CD4-positive, CD25-positive, alpha-beta regulatory T cell (primary cell): ENCODE measurements around the gene FARP1. TPM values are rescaled to one million over a fixed set of nuclear protein-coding genes. Genes with fewer than 3 reads are reported as not detected.

ENCODE experiments used
- ATAC-seq, 2 donors: fragments of 150-1000 bp; cut with Tn5 transposase; one replicate each; pipeline ENCODE4 v1.10.0; 2021; ENCODE audit warnings: low read depth in 2 of 2, moderate number of reproducible peaks in 2 of 2, moderate library complexity in 1 of 2
- DNase-seq, 3 donors: peaks; one replicate each; pipeline versions ENCODE4 v3.0.0 to v3.0.0-alpha.2; 2012 to 2022; ENCODE audit warnings: mixed read lengths in 1 of 3
- H3K27ac ChIP-seq: one replicate; pipeline ENCODE4 v1.7.0; 2013; ENCODE audit warnings: mild to moderate bottlenecking, low read length; ENCODE audit not compliant: insufficient read depth, poor library complexity, severe bottlenecking
- H3K27me3 ChIP-seq: one replicate; pipeline ENCODE4 v1.7.0; 2013; ENCODE audit warnings: low read length; ENCODE audit not compliant: control insufficient read depth, insufficient read depth
- H3K36me3 ChIP-seq: one replicate; pipeline ENCODE4 v1.7.0; 2013; ENCODE audit warnings: mild to moderate bottlenecking, low read length, moderate library complexity; ENCODE audit not compliant: control insufficient read depth, insufficient read depth
- H3K4me1 ChIP-seq: 2 replicates; pipeline ENCODE4 v1.7.0; 2013; ENCODE audit warnings: mild to moderate bottlenecking, low read length; ENCODE audit not compliant: insufficient read depth, control insufficient read depth, poor library complexity, severe bottlenecking
- H3K4me3 ChIP-seq: one replicate; pipeline ENCODE4 v1.7.0; 2013; ENCODE audit warnings: low read depth, mild to moderate bottlenecking, low read length, moderate library complexity
- H3K9me3 ChIP-seq, 2 experiments: 1 replicate in 1 of 2; 2 replicates in 1 of 2; pipeline ENCODE4 v1.7.0; 2013; ENCODE audit warnings: low read length in 2 of 2, mild to moderate bottlenecking in 1 of 2, moderate library complexity in 1 of 2; ENCODE audit not compliant: control insufficient read depth in 2 of 2
- H3K27ac Mint-ChIP-seq, 3 donors: one replicate each; pipeline ENCODE4 v1.8.0; 2020 to 2022; ENCODE audit warnings: mild to moderate bottlenecking in 3 of 3, mixed read lengths in 3 of 3, moderate library complexity in 2 of 3
- H3K27me3 Mint-ChIP-seq: one replicate; pipeline ENCODE4 v1.8.0; 2022; ENCODE audit warnings: mild to moderate bottlenecking, mixed read lengths
- H3K36me3 Mint-ChIP-seq: one replicate; pipeline ENCODE4 v1.8.0; 2020; ENCODE audit warnings: mixed read lengths
- H3K4me1 Mint-ChIP-seq, 4 donors: one replicate each; pipeline ENCODE4 v1.8.0; 2020 to 2022; ENCODE audit warnings: mixed read lengths in 4 of 4, mild to moderate bottlenecking in 1 of 4
- H3K4me3 Mint-ChIP-seq, 4 donors: one replicate each; pipeline ENCODE4 v1.8.0; 2020 to 2022; ENCODE audit warnings: mild to moderate bottlenecking in 4 of 4, mixed read lengths in 4 of 4, moderate library complexity in 3 of 4
- H3K9me3 Mint-ChIP-seq, 7 donors: one replicate each; pipeline ENCODE4 v1.8.0; 2020 to 2022; ENCODE audit warnings: mixed read lengths in 7 of 7, mild to moderate bottlenecking in 3 of 7, moderate library complexity in 2 of 7
- polyA plus RNA-seq, 4 donors: library from polyadenylated mRNA; unstranded; fragments of 300-500 nt; fragmentation: Illumina TruSeq; gene quantifications; one replicate each; pipeline ENCODE4 v1.2.3, GENCODE V29; 2021
- total RNA-seq: library from RNA; stranded (reverse); gene quantifications from one replicate; pipeline ENCODE4 v1.2.3, GENCODE V29; 2022

Gene FARP1
- total and polyA plus RNA-seq, 5 donors from 2014 or later, result 0.25 to 0.79 (median 0.46) TPM

GRCh38 chr13:98199480-98199879, 56.6 kb downstream of the FARP1 start:
- peak overlapping the region in 1 of 3 donors; percentile 38 for H3K27ac Mint-ChIP-seq
- peaks cover 0 to 4% (median 0%) of the 10 kb centered on the region in 7 donors for H3K9me3 Mint-ChIP-seq
- H3K4me3 Mint-ChIP-seq, result no peak overlapping the region
- Histone ChIP-seq H3K9me3 (no peaks in the 10 kb centered on the region), H3K4me1 (no peaks in the 10 kb centered on the region), H3K27ac (no peak overlapping the region), H3K36me3 (no peaks in the 10 kb centered on the region), H3K4me3 (no peak overlapping the region), H3K27me3 (no peaks in the 10 kb centered on the region)
- peaks cover 4% of the 10 kb centered on the region for H3K27me3 Mint-ChIP-seq
- no peaks in the 10 kb centered on the region for H3K36me3 Mint-ChIP-seq
- no peak for DNase-seq
- H3K4me1 Mint-ChIP-seq, result no peaks in the 10 kb centered on the region
- no peak for ATAC-seq

- Histone ChIP-seq H3K9me3 (no peaks in the 10 kb centered on the region), H3K36me3 (no peaks in the 10 kb centered on the region), H3K4me3 (no peak overlapping the region), H3K4me1 (no peaks in the 10 kb centered on the region), H3K27me3 (no peaks in the 10 kb centered on the region), H3K27ac (no peak overlapping the region)
- H3K9me3 Mint-ChIP-seq, result peaks cover 0 to 4% (median 0%) of the 10 kb centered on the region in 7 donors
- H3K27ac Mint-ChIP-seq, result no peak overlapping the region
- peaks cover 4% of the 10 kb centered on the region for H3K27me3 Mint-ChIP-seq
- H3K4me1 Mint-ChIP-seq, result no peaks in the 10 kb centered on the region
- no peak for ATAC-seq
- no peak for DNase-seq
- no peaks in the 10 kb centered on the region for H3K36me3 Mint-ChIP-seq
- H3K4me3 Mint-ChIP-seq, result no peak overlapping the region
Measured at GRCh38 chr13:98200211-98200878, 57.5 kb downstream of the FARP1 start.

GRCh38 chr13:98201189-98201588, 58.3 kb downstream of the FARP1 start:
- Mint-ChIP-seq H3K9me3 (peaks cover 0 to 11% (median 2%) of the 10 kb centered on the region in 7 donors), H3K27ac (no peak overlapping the region), H3K4me1 (no peaks in the 10 kb centered on the region), H3K36me3 (no peaks in the 10 kb centered on the region), H3K4me3 (no peak overlapping the region), H3K27me3 (peaks cover 8% of the 10 kb centered on the region)
- no peaks in the 10 kb centered on the region for H3K27me3 ChIP-seq
- DNase-seq (no peak), ATAC-seq (no peak)
- no peaks in the 10 kb centered on the region for H3K9me3 ChIP-seq
- no peak overlapping the region for H3K27ac ChIP-seq
- H3K4me3 ChIP-seq, result no peak overlapping the region
- H3K36me3 ChIP-seq, result no peaks in the 10 kb centered on the region
- no peaks in the 10 kb centered on the region for H3K4me1 ChIP-seq

- Mint-ChIP-seq H3K4me3 (no peak overlapping the region), H3K36me3 (no peaks in the 10 kb centered on the region), H3K27me3 (peaks cover 8% of the 10 kb centered on the region), H3K27ac (no peak overlapping the region), H3K4me1 (no peaks in the 10 kb centered on the region), H3K9me3 (peaks cover 0 to 16% (median 2%) of the 10 kb centered on the region in 7 donors)
- Histone ChIP-seq H3K9me3 (no peaks in the 10 kb centered on the region), H3K27ac (no peak overlapping the region), H3K27me3 (no peaks in the 10 kb centered on the region), H3K4me3 (no peak overlapping the region), H3K4me1 (no peaks in the 10 kb centered on the region), H3K36me3 (no peaks in the 10 kb centered on the region)
- no peak for DNase-seq
- ATAC-seq, result no peak
Measured at GRCh38 chr13:98201984-98202383, 59.1 kb downstream of the FARP1 start.

GRCh38 chr13:98203646-98204326, 60.9 kb downstream of the FARP1 start:
- no peaks in the 10 kb centered on the region for H3K4me1 Mint-ChIP-seq
- peaks cover 0 to 18% (median 2%) of the 10 kb centered on the region in 7 donors for H3K9me3 Mint-ChIP-seq
- Histone ChIP-seq H3K4me1 (no peaks in the 10 kb centered on the region), H3K27me3 (no peaks in the 10 kb centered on the region), H3K27ac (no peak overlapping the region), H3K36me3 (no peaks in the 10 kb centered on the region), H3K4me3 (no peak overlapping the region), H3K9me3 (no peaks in the 10 kb centered on the region)
- ATAC-seq (no peak), DNase-seq (no peak)
- no peak overlapping the region for H3K27ac Mint-ChIP-seq
- no peaks in the 10 kb centered on the region for H3K36me3 Mint-ChIP-seq
- H3K4me3 Mint-ChIP-seq, result no peak overlapping the region
- peaks cover 11% of the 10 kb centered on the region for H3K27me3 Mint-ChIP-seq

- Mint-ChIP-seq H3K9me3 (peaks cover 0 to 18% (median 2%) of the 10 kb centered on the region in 7 donors), H3K4me1 (no peaks in the 10 kb centered on the region), H3K27me3 (peaks cover 11% of the 10 kb centered on the region), H3K4me3 (no peak overlapping the region), H3K36me3 (no peaks in the 10 kb centered on the region), H3K27ac (no peak overlapping the region)
- DNase-seq, result no peak
- H3K27me3 ChIP-seq, result no peaks in the 10 kb centered on the region
- no peak overlapping the region for H3K4me3 ChIP-seq
- ATAC-seq, result no peak
- no peaks in the 10 kb centered on the region for H3K4me1 ChIP-seq
- H3K27ac ChIP-seq, result no peak overlapping the region
- no peaks in the 10 kb centered on the region for H3K36me3 ChIP-seq
- H3K9me3 ChIP-seq, result no peaks in the 10 kb centered on the region
Measured at GRCh38 chr13:98204546-98204945, 61.7 kb downstream of the FARP1 start.

- DNase-seq (no peak), ATAC-seq (no peak)
- Histone ChIP-seq H3K4me1 (no peaks in the 10 kb centered on the region), H3K4me3 (no peak overlapping the region), H3K27me3 (no peaks in the 10 kb centered on the region), H3K27ac (no peak overlapping the region), H3K9me3 (no peaks in the 10 kb centered on the region), H3K36me3 (no peaks in the 10 kb centered on the region)
- Mint-ChIP-seq H3K27me3 (peaks cover 8% of the 10 kb centered on the region), H3K9me3 (peaks cover 0 to 18% (median 3%) of the 10 kb centered on the region in 7 donors), H3K4me3 (no peak overlapping the region), H3K36me3 (no peaks in the 10 kb centered on the region), H3K4me1 (no peaks in the 10 kb centered on the region), H3K27ac (no peak overlapping the region)
Measured at GRCh38 chr13:98206946-98207345, 64.1 kb downstream of the FARP1 start.

GRCh38 chr13:98207416-98207815, 64.5 kb downstream of the FARP1 start:
- H3K36me3 Mint-ChIP-seq, result no peaks in the 10 kb centered on the region
- H3K4me1 Mint-ChIP-seq, result no peaks in the 10 kb centered on the region
- H3K27ac ChIP-seq, result no peak overlapping the region
- ATAC-seq (no peak), DNase-seq (no peak)
- peaks cover 8% of the 10 kb centered on the region for H3K27me3 Mint-ChIP-seq
- no peak overlapping the region for H3K4me3 ChIP-seq
- no peaks in the 10 kb centered on the region for H3K9me3 ChIP-seq
- no peaks in the 10 kb centered on the region for H3K36me3 ChIP-seq
- H3K27me3 ChIP-seq, result no peaks in the 10 kb centered on the region
- peaks cover 0 to 18% (median 3%) of the 10 kb centered on the region in 7 donors for H3K9me3 Mint-ChIP-seq
- H3K4me1 ChIP-seq, result no peaks in the 10 kb centered on the region
- no peak overlapping the region for H3K27ac Mint-ChIP-seq
- H3K4me3 Mint-ChIP-seq, result no peak overlapping the region
